ENCODE results near the gene RPL13. TPM values are rescaled to one million over a fixed set of nuclear protein-coding genes. Genes with fewer than 3 reads are reported as not detected.

Gene RPL13
- total RNA-seq, 1 donor: 12,006 TPM

GRCh38 chr16:89613231-89613953 lies 52.9 kb downstream of the RPL13 start, which contains the start of gene DPEP1:
Gene DPEP1, plus strand, starts transcription at chr16:89613642. Its CDS starts 16,769 bp downstream, at chr16:89630411.
- DNase-seq (ENCODE audit: low read depth in 2 of 3, low spot score in 2 of 3): peak in 1 of 3 donors; percentile 27

- no peak for DNase-seq (ENCODE audit: low read depth in 2 of 3, low spot score in 2 of 3)
Observed at GRCh38 chr16:89613954-89614459, 53.5 kb downstream of the RPL13 start.

Small RNA genes lying within 50 kb of the gene (small RNA-seq; reads per million reads assigned to genes)
- gene SNORD68: not detected

Other genes with a start within 250 kb of the RPL13 start
- gene ANKRD11, start 70.1 kb upstream of the RPL13 start, total RNA-seq: 80.8 TPM
- gene SPG7, start 52.3 kb upstream of the RPL13 start, total RNA-seq: 132 TPM
- 0.81 TPM for gene CPNE7, start 15.1 kb downstream of the RPL13 start, total RNA-seq
- under 0.01 TPM for gene DPEP1, start 53.0 kb downstream of the RPL13 start, total RNA-seq
- gene CHMP1A, start 97.0 kb downstream of the RPL13 start, total RNA-seq: 126 TPM
- 2.7 TPM for gene SPATA33, start 97.2 kb downstream of the RPL13 start, total RNA-seq
- gene CDK10, start 126.0 kb downstream of the RPL13 start, total RNA-seq: 39.6 TPM
- 37.7 TPM for gene SPATA2L, start 141.0 kb downstream of the RPL13 start, total RNA-seq
- 5.1 TPM for gene VPS9D1, start 160.2 kb downstream of the RPL13 start, total RNA-seq
- 71.4 TPM for gene ZNF276, start 160.9 kb downstream of the RPL13 start, total RNA-seq